ENCODE data around the gene WDR5B.
"Not testable (repeated sequence)": the region's sequence is repeated elsewhere in the genome, so short reads cannot be mapped to it uniquely, and the experiment has no call there.

Gene WDR5B

GRCh38 chr3:122407946-122408345, 7.9 kb downstream of the WDR5B start:
- no peak for DNase-seq

- DNase-seq: no peak
These were observed 9.7 kb downstream of the WDR5B start for GRCh38 chr3:122406198-122406597.

GRCh38 chr3:122405015-122405414, 10.8 kb downstream of the WDR5B start:
- DNase-seq: no peak

GRCh38 chr3:122403489-122403888, 12.4 kb downstream of the WDR5B start:
- DNase-seq: no peak

GRCh38 chr3:122398920-122399319, 16.9 kb downstream of the WDR5B start:
- no peak for DNase-seq

- no peak for DNase-seq
These were observed 18.7 kb downstream of the WDR5B start for GRCh38 chr3:122397201-122397600.

GRCh38 chr3:122396511-122396910, 19.4 kb downstream of the WDR5B start:
- DNase-seq: no peak

GRCh38 chr3:122395582-122395981, 20.3 kb downstream of the WDR5B start:
- DNase-seq: no peak

GRCh38 chr3:122394173-122394572, 21.7 kb downstream of the WDR5B start:
- DNase-seq: no peak

- peak; percentile 4 for DNase-seq
These were observed 22.7 kb downstream of the WDR5B start for GRCh38 chr3:122392868-122393844.

- DNase-seq: no peak
These were observed 24.0 kb downstream of the WDR5B start for GRCh38 chr3:122391681-122392446.

GRCh38 chr3:122390665-122391064, 25.2 kb downstream of the WDR5B start:
- no peak for DNase-seq

GRCh38 chr3:122389892-122390291, 26.0 kb downstream of the WDR5B start:
- no peak for DNase-seq

- DNase-seq: no peak
These were observed 26.7 kb downstream of the WDR5B start for GRCh38 chr3:122389197-122389596.

GRCh38 chr3:122387709-122388108, 28.2 kb downstream of the WDR5B start:
- no peak for DNase-seq

GRCh38 chr3:122383771-122384697, 31.8 kb downstream of the WDR5B start, which contains the start of gene FAM162A:
TSS of gene FAM162A (plus strand) at chr3:122384182. CDS start at chr3:122384266, 84 bp downstream.
- peak; percentile 92 for DNase-seq

GRCh38 chr3:122382888-122383666, 32.8 kb downstream of the WDR5B start, which contains the start of gene MIX23:
TSS of gene MIX23 (minus strand) at chr3:122383231. CDS start at chr3:122383224, 7 bp downstream.
- DNase-seq: peak; percentile 78

- no peak for DNase-seq
These were observed 37.9 kb downstream of the WDR5B start for GRCh38 chr3:122377975-122378374.

GRCh38 chr3:122374034-122374433, 41.8 kb downstream of the WDR5B start:
- DNase-seq: no peak

- DNase-seq: no peak
These were observed 49.5 kb downstream of the WDR5B start for GRCh38 chr3:122366379-122366749.

- not testable (repeated sequence) for DNase-seq
These were observed 50.1 kb downstream of the WDR5B start for GRCh38 chr3:122365582-122366378.

Data from CD4-positive, alpha-beta T cell treated with Interferon gamma for 1 hour (primary cell).